ENCODE results near the gene SVIL. TPM values are rescaled to one million over a fixed set of nuclear protein-coding genes. Genes with fewer than 3 reads are reported as not detected.
"Not testable (repeated sequence)": the region's sequence is repeated elsewhere in the genome, so short reads cannot be mapped to it uniquely, and the experiment has no call there.

The SVIL gene
- total and polyA plus RNA-seq, 9 donors, result 129 to 229 (median 173) TPM

- Histone ChIP-seq H3K27ac (ENCODE audit: low read length) (no peak overlapping the region), H3K4me1 (ENCODE audit: control insufficient read depth, insufficient read depth, low read length) (peaks cover 4% of the 10 kb centered on the region), H3K9me3 (replicated peaks; ENCODE audit: control insufficient read depth, low read depth, low read length) (no peaks in the 10 kb centered on the region), H3K36me3 (ENCODE audit: control insufficient read depth, insufficient read depth, low read length) (peaks cover 14% of the 10 kb centered on the region), H3K4me3 (ENCODE audit: low read length) (no peak overlapping the region), H3K27me3 (ENCODE audit: control insufficient read depth, insufficient read depth, low read length) (no peaks in the 10 kb centered on the region)
- 30% methylated on average over 2 of the region's 5 CpGs for WGBS (ENCODE audit: insufficient coverage)
- no peak for DNase-seq
Observed at GRCh38 chr10:29545122-29545521, 89.6 kb downstream of the SVIL start.

GRCh38 chr10:29543715-29544114, 91.1 kb downstream of the SVIL start:
- DNase-seq, result no peak
- Histone ChIP-seq H3K27me3 (ENCODE audit: control insufficient read depth, insufficient read depth, low read length) (no peaks in the 10 kb centered on the region), H3K4me1 (ENCODE audit: control insufficient read depth, insufficient read depth, low read length) (peaks cover 4% of the 10 kb centered on the region), H3K4me3 (ENCODE audit: low read length) (no peak overlapping the region), H3K9me3 (replicated peaks; ENCODE audit: control insufficient read depth, low read depth, low read length) (no peaks in the 10 kb centered on the region), H3K36me3 (ENCODE audit: control insufficient read depth, insufficient read depth, low read length) (peaks cover 11% of the 10 kb centered on the region), H3K27ac (ENCODE audit: low read length) (no peak overlapping the region)

GRCh38 chr10:29542723-29543122, 92.0 kb downstream of the SVIL start:
- Histone ChIP-seq H3K27ac (ENCODE audit: low read length) (no peak overlapping the region), H3K4me3 (ENCODE audit: low read length) (no peak overlapping the region), H3K27me3 (ENCODE audit: control insufficient read depth, insufficient read depth, low read length) (no peaks in the 10 kb centered on the region), H3K9me3 (replicated peaks; ENCODE audit: control insufficient read depth, low read depth, low read length) (no peaks in the 10 kb centered on the region), H3K36me3 (ENCODE audit: control insufficient read depth, insufficient read depth, low read length) (peaks cover 5% of the 10 kb centered on the region), H3K4me1 (ENCODE audit: control insufficient read depth, insufficient read depth, low read length) (peaks cover 4% of the 10 kb centered on the region)
- no CpG with 5 or more reads among the region's 4 CpGs for WGBS (ENCODE audit: insufficient coverage)
- DNase-seq, result no peak

GRCh38 chr10:29541422-29542210, 93.2 kb downstream of the SVIL start:
- no peak overlapping the region for H3K27ac ChIP-seq (ENCODE audit: low read length)
- H3K4me3 ChIP-seq (ENCODE audit: low read length), result no peak overlapping the region
- no peak for DNase-seq
- H3K27me3 ChIP-seq (ENCODE audit: control insufficient read depth, insufficient read depth, low read length), result no peaks in the 10 kb centered on the region
- WGBS (ENCODE audit: insufficient coverage), result 84% methylated on average over 5 of the region's 15 CpGs
- no peaks in the 10 kb centered on the region for H3K9me3 ChIP-seq (replicated peaks; ENCODE audit: control insufficient read depth, low read depth, low read length)
- peaks cover 5% of the 10 kb centered on the region for H3K36me3 ChIP-seq (ENCODE audit: control insufficient read depth, insufficient read depth, low read length)
- H3K4me1 ChIP-seq (ENCODE audit: control insufficient read depth, insufficient read depth, low read length), result peaks cover 4% of the 10 kb centered on the region

GRCh38 chr10:29540016-29540415, 94.8 kb downstream of the SVIL start:
- Histone ChIP-seq H3K36me3 (ENCODE audit: control insufficient read depth, insufficient read depth, low read length) (peaks cover 5% of the 10 kb centered on the region), H3K9me3 (replicated peaks; ENCODE audit: control insufficient read depth, low read depth, low read length) (no peaks in the 10 kb centered on the region), H3K27me3 (ENCODE audit: control insufficient read depth, insufficient read depth, low read length) (no peaks in the 10 kb centered on the region), H3K4me1 (ENCODE audit: control insufficient read depth, insufficient read depth, low read length) (peaks cover 2% of the 10 kb centered on the region), H3K4me3 (ENCODE audit: low read length) (no peak overlapping the region), H3K27ac (ENCODE audit: low read length) (no peak overlapping the region)
- no peak for DNase-seq
- WGBS (ENCODE audit: insufficient coverage), result 100% methylated on average over 5 of the region's 10 CpGs

- H3K36me3 ChIP-seq (ENCODE audit: control insufficient read depth, insufficient read depth, low read length), result peaks cover 7% of the 10 kb centered on the region
- H3K27ac ChIP-seq (ENCODE audit: low read length), result no peak overlapping the region
- H3K4me3 ChIP-seq (ENCODE audit: low read length), result no peak overlapping the region
- WGBS (ENCODE audit: insufficient coverage), result 91% methylated on average over 6 of the region's 6 CpGs
- DNase-seq, result no peak
- H3K9me3 ChIP-seq (replicated peaks; ENCODE audit: control insufficient read depth, low read depth, low read length), result no peaks in the 10 kb centered on the region
- H3K27me3 ChIP-seq (ENCODE audit: control insufficient read depth, insufficient read depth, low read length), result no peaks in the 10 kb centered on the region
- no peaks in the 10 kb centered on the region for H3K4me1 ChIP-seq (ENCODE audit: control insufficient read depth, insufficient read depth, low read length)
Observed at GRCh38 chr10:29539412-29539811, 95.4 kb downstream of the SVIL start.

GRCh38 chr10:29537799-29538198, 97.0 kb downstream of the SVIL start:
- no peaks in the 10 kb centered on the region for H3K27me3 ChIP-seq (ENCODE audit: control insufficient read depth, insufficient read depth, low read length)
- WGBS (ENCODE audit: insufficient coverage), result 71% methylated on average over 4 of the region's 7 CpGs
- peaks cover 13% of the 10 kb centered on the region for H3K36me3 ChIP-seq (ENCODE audit: control insufficient read depth, insufficient read depth, low read length)
- H3K27ac ChIP-seq (ENCODE audit: low read length), result no peak overlapping the region
- H3K4me3 ChIP-seq (ENCODE audit: low read length), result no peak overlapping the region
- no peak for DNase-seq
- H3K4me1 ChIP-seq (ENCODE audit: control insufficient read depth, insufficient read depth, low read length), result no peaks in the 10 kb centered on the region
- no peaks in the 10 kb centered on the region for H3K9me3 ChIP-seq (replicated peaks; ENCODE audit: control insufficient read depth, low read depth, low read length)

- not testable (repeated sequence) for H3K9me3 ChIP-seq (replicated peaks; ENCODE audit: control insufficient read depth, low read depth, low read length); H3K4me1 ChIP-seq (ENCODE audit: control insufficient read depth, insufficient read depth, low read length); DNase-seq; H3K27ac ChIP-seq (ENCODE audit: low read length); H3K27me3 ChIP-seq (ENCODE audit: control insufficient read depth, insufficient read depth, low read length); H3K4me3 ChIP-seq (ENCODE audit: low read length)
- peaks cover 18% of the 10 kb centered on the region for H3K36me3 ChIP-seq (ENCODE audit: control insufficient read depth, insufficient read depth, low read length)
- no CpG with 5 or more reads among the region's 8 CpGs for WGBS (ENCODE audit: insufficient coverage)
Observed at GRCh38 chr10:29536691-29537090, 98.1 kb downstream of the SVIL start.

GRCh38 chr10:29535778-29536453, 98.9 kb downstream of the SVIL start:
- Histone ChIP-seq H3K27me3 (ENCODE audit: control insufficient read depth, insufficient read depth, low read length) (no peaks in the 10 kb centered on the region), H3K36me3 (ENCODE audit: control insufficient read depth, insufficient read depth, low read length) (peaks cover 18% of the 10 kb centered on the region), H3K27ac (ENCODE audit: low read length) (no peak overlapping the region), H3K9me3 (replicated peaks; ENCODE audit: control insufficient read depth, low read depth, low read length) (no peaks in the 10 kb centered on the region), H3K4me1 (ENCODE audit: control insufficient read depth, insufficient read depth, low read length) (no peaks in the 10 kb centered on the region), H3K4me3 (ENCODE audit: low read length) (no peak overlapping the region)
- WGBS (ENCODE audit: insufficient coverage), result 27% methylated on average over 1 of the region's 7 CpGs
- no peak for DNase-seq

GRCh38 chr10:29535012-29535777, 99.6 kb downstream of the SVIL start:
- peaks cover 23% of the 10 kb centered on the region for H3K36me3 ChIP-seq (ENCODE audit: control insufficient read depth, insufficient read depth, low read length)
- 20% methylated on average over 3 of the region's 11 CpGs for WGBS (ENCODE audit: insufficient coverage)
- peak; percentile 38 for DNase-seq
- H3K27me3 ChIP-seq (ENCODE audit: control insufficient read depth, insufficient read depth, low read length), result no peaks in the 10 kb centered on the region
- no peaks in the 10 kb centered on the region for H3K4me1 ChIP-seq (ENCODE audit: control insufficient read depth, insufficient read depth, low read length)
- no peak overlapping the region for H3K4me3 ChIP-seq (ENCODE audit: low read length)
- no peaks in the 10 kb centered on the region for H3K9me3 ChIP-seq (replicated peaks; ENCODE audit: control insufficient read depth, low read depth, low read length)
- H3K27ac ChIP-seq (ENCODE audit: low read length), result no peak overlapping the region

All from muscle of leg (tissue), 11 donors.